Measurements from ENCODE around the gene VPS13D.

- no peak for TF ChIP-seq REST (IDR thresholded peaks at IDR 0.05; ENCODE audit: insufficient read depth in 1 of 2, low read depth in 2 of 2, low read length in 1 of 2)
- no peak for TF ChIP-seq CTCF (IDR thresholded peaks at IDR 0.05)
- no peak for TF ChIP-seq POLR2AphosphoS5 (IDR thresholded peaks at IDR 0.05; ENCODE audit: low read depth, low read length)
Measured at GRCh38 chr1:12404918-12405317, 175.1 kb downstream of the VPS13D start.

Measured in Panc1 (cell line).